WTC11 (cell line): Measurements from ENCODE around the gene SNX7.

Experiments used
- ATF3 ChIP-seq: sonication (generic); formaldehyde crosslinking; conservative IDR thresholded peaks from 2 replicates; pipeline ENCODE4 v1.8.1; 2022; ENCODE audit warnings: mild to moderate bottlenecking, missing genetic modification reagents
- CTCF ChIP-seq: fragments of 200-600 bp; IDR thresholded peaks from 2 replicates; pipeline ENCODE4 v1.8.0; 2022; ENCODE audit warnings: antibody characterized with exemption
- ESRRA ChIP-seq: sonication (generic); formaldehyde crosslinking; IDR thresholded peaks from 2 replicates; pipeline ENCODE4 v1.8.1; 2022; ENCODE audit warnings: mild to moderate bottlenecking, missing genetic modification reagents, borderline replicate concordance
- RORB ChIP-seq: fragments of 250-450 bp; sonication (Bioruptor Pico); IDR thresholded peaks from 2 replicates; pipeline ENCODE4 v1.9.0; 2021; ENCODE audit warnings: mild to moderate bottlenecking
- SMAD3 ChIP-seq: sonication (generic); formaldehyde crosslinking; IDR thresholded peaks from 2 replicates; pipeline ENCODE4 v1.8.0; 2022; ENCODE audit warnings: missing genetic modification reagents, mild to moderate bottlenecking, borderline replicate concordance
- USF2 ChIP-seq: sonication (generic); formaldehyde crosslinking; IDR thresholded peaks from 2 replicates; pipeline ENCODE4 v1.8.1; 2023; ENCODE audit warnings: mild to moderate bottlenecking, missing genetic modification reagents, moderate library complexity
- ZNF263 ChIP-seq: sonication (generic); formaldehyde crosslinking; IDR thresholded peaks from 2 replicates; pipeline ENCODE4 v1.8.1; 2022; ENCODE audit warnings: low read depth, mild to moderate bottlenecking, moderate library complexity, missing genetic modification reagents
- ZNF317 ChIP-seq: sonication (generic); formaldehyde crosslinking; IDR thresholded peaks from 2 replicates; pipeline ENCODE4 v1.8.1; 2023; ENCODE audit warnings: low read depth, mild to moderate bottlenecking, moderate library complexity, missing genetic modification reagents, borderline replicate concordance
- ZNF416 ChIP-seq: fragments of 250-450 bp; sonication (Bioruptor Pico); IDR thresholded peaks from 2 replicates; pipeline ENCODE4 v1.9.0; 2021; ENCODE audit warnings: mild to moderate bottlenecking, inconsistent platforms
- ZNF532 ChIP-seq: fragments of 250-450 bp; sonication (Bioruptor Pico); IDR thresholded peaks from 2 replicates; pipeline ENCODE4 v1.9.0; 2021; ENCODE audit warnings: mild to moderate bottlenecking, borderline replicate concordance
- TF ChIP-seq, protein P1 (sequence below): sonication (generic); formaldehyde crosslinking; IDR thresholded peaks from 2 replicates; pipeline ENCODE4 v1.8.0; 2022; ENCODE audit warnings: mild to moderate bottlenecking, missing genetic modification reagents
- TF ChIP-seq, protein P2 (sequence below): sonication (generic); formaldehyde crosslinking; IDR thresholded peaks from 2 replicates; pipeline ENCODE4 v1.8.0; 2023; ENCODE audit warnings: missing genetic modification reagents

DNA sequence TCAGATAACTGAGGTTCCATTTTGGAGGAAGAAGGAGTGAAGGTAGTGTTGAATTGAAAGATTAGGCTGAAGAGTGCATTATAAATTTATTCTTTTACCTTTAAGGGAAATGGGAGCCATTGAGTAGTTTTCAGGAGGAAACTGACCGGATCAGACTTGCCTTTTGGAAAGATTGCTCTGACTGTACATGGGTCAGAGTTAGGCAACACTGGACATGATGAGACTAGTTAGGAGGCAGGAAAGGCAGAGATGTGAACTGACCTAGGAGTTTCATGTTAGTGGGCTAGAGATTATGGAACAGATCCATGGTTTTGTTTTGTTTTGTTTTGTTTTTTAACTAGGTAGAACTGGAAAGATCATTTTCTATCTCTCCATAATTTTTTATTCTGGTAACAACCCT is 78.2 kb downstream of the SNX7 start:
- no peak for TF ChIP-seq ZNF416 (CRISPR knock-in tag)
- TF ChIP-seq ATF3, result no peak
- no peak for TF ChIP-seq CTCF
- no peak for TF ChIP-seq RORB (CRISPR knock-in tag)
- no peak for TF ChIP-seq SMAD3 (CRISPR knock-in tag)
- TF ChIP-seq ESRRA (CRISPR knock-in tag), result no peak
- TF ChIP-seq ZNF263 (CRISPR knock-in tag), result no peak
- TF ChIP-seq ZNF317 (CRISPR knock-in tag), result no peak
- TF ChIP-seq, protein P1, sequence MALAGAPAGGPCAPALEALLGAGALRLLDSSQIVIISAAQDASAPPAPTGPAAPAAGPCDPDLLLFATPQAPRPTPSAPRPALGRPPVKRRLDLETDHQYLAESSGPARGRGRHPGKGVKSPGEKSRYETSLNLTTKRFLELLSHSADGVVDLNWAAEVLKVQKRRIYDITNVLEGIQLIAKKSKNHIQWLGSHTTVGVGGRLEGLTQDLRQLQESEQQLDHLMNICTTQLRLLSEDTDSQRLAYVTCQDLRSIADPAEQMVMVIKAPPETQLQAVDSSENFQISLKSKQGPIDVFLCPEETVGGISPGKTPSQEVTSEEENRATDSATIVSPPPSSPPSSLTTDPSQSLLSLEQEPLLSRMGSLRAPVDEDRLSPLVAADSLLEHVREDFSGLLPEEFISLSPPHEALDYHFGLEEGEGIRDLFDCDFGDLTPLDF, result no peak
- TF ChIP-seq ZNF532 (CRISPR knock-in tag), result no peak
- TF ChIP-seq USF2, result no peak
- TF ChIP-seq, protein P2, sequence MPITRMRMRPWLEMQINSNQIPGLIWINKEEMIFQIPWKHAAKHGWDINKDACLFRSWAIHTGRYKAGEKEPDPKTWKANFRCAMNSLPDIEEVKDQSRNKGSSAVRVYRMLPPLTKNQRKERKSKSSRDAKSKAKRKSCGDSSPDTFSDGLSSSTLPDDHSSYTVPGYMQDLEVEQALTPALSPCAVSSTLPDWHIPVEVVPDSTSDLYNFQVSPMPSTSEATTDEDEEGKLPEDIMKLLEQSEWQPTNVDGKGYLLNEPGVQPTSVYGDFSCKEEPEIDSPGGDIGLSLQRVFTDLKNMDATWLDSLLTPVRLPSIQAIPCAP (CRISPR knock-in tag), result no peak
